ENCODE measurements around the gene ABCC1. TPM values are rescaled to one million over a fixed set of nuclear protein-coding genes. Genes with fewer than 3 reads are reported as not detected.
"Not testable (repeated sequence)": the region's sequence is repeated elsewhere in the genome, so short reads cannot be mapped to it uniquely, and the experiment has no call there.

The ABCC1 gene
- total RNA-seq, 1 experiment from 2014 or later = 35.2 TPM

DNA sequence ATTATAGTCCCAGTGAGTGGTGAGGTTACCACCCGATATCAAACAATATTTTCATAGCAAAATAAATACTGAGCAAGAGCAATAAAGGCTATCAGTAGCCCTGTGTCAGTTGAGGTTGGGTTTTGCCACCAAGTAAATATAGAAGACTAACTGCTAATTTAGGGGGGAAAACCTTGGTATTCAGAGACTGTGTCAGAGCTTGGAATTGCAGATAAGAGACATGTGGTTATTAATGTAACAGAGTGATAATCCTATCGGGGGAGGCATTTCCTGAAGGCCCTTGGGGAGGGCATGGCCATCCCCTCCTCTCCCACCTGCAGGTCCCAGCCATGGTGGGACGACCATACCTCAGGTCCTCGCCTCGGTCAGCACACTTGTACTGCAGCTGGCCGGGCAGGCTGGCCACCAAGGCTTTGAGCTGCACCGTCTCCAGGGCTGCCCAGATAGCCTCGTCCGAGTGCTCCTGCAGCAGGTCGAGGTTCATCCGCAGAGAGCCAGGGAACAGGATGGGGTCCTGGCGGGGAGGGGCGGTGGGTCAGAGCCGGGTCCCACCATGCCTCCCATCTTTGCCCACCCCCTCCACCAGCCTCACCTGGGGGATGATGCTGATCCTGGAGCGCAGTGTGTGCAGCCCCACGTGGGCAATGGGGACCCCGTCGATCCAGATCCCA lies 205.0 kb downstream of the ABCC1 start:
- DNase-seq (ENCODE audit: low spot score) = no peak

DNA sequence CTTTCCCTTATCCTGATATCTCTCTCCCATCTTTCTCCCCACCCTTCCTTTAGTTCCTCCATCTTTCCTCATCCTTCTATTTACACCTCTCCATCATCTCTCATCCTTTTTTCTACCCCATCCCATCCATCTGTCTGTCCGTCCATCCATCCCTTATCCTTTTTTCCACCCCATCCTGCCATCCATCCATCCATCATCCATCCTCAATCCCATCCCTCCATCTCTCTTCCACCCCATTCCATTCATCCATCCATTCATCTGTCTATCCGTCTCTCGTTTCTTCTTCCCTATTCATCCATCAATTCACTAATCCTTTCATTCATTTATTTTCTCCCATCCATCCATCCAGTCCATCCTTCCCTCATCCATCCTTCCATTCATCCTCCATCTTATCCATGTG lies 205.8 kb downstream of the ABCC1 start:
- no peak for DNase-seq (ENCODE audit: low spot score)

DNA sequence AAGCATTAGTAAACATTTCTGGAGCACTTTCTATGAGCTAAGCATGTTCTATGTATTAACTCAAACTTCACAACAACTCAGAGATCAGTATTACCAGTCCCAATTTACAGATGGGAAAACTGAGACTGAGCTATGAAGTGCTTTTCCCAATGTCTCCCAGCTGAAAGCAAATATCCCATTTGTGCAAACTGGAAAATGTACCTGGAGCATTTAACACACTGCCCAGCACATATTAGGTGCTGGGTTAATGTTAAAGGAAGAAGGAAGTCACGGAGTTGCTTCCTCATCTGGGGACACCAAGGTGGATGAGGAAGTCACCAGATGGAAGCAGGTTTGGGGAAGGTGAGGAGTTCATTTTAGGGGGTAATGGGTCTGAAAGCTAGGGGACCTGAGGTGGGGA lies 207.8 kb downstream of the ABCC1 start:
- DNase-seq (ENCODE audit: low spot score) = no peak

DNA sequence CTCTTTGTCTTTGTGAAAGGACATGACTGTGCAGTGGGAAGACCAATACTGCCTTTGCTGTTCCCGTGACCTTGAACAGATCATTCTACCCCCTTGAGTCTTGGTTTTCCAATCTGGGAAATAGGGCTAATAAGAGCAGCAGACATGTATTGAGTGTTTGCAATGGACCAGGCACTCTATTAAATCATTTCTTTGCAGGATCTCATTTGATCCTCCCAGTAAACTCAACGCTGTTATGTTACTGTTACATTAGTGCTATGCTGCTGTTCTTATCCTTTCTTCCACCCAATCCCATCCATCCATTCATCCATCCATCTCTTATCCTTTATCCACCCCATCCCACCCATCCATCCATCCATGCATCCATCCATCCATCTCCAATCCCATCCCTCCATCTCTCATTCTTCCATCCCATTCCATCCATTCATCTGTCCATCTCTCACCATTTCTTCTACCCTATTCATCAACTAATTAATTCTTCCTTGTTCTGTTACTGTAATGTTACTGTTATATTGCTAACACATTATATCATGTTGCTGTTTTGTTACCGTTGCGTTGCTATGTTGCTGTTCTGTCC lies 208.8 kb downstream of the ABCC1 start:
- DNase-seq (ENCODE audit: low spot score) = no peak

DNA sequence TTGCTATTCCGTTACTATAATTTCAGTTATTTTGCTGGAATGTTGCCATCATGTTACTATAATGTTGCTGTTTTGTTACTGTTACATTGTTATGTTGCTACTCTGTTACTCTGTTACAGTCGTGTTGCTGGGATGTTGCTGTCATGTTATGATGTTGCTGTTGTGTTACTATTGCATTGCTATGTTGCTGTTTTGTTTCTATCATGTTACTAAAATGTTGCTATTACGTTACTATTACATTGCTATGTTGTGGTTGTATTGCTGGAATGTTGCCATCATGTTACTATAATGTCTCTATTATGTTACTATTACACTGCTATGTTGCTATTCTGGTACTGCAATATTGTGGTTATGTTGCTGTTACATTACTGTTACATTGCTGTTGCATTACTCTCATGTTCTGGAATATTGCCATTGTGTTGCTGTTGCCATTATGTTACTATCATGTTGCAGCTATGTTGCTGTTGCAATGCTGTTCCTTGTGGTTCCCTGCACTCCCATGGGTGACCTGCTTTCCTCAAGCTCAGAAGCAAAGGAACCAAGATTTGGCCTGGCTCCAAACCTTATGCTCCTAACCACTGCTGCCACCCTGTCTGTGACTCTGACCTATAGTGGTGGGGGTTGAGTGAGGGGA lies 209.4 kb downstream of the ABCC1 start:
- no peak for DNase-seq (ENCODE audit: low spot score)

DNA sequence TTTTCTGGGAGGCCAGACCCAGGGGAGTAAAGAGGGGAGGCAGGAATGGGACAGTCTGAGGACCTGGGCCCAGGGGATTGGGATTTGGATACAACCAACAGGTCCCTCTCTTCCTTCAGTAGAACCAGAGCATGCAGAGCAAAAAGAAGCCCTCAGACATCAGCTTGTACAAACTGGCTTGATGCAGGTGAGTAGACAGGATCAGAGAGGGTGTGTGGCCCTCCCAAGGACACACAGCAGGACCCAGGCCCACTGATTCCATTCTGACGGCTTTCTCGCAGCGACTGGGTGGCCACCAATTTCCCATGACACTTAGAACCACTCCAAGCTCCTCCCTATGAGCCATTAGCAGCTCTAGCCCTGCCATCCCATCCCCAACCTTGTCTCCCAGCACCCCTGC lies 210.2 kb downstream of the ABCC1 start:
- DNase-seq (ENCODE audit: low spot score) = no peak

DNA sequence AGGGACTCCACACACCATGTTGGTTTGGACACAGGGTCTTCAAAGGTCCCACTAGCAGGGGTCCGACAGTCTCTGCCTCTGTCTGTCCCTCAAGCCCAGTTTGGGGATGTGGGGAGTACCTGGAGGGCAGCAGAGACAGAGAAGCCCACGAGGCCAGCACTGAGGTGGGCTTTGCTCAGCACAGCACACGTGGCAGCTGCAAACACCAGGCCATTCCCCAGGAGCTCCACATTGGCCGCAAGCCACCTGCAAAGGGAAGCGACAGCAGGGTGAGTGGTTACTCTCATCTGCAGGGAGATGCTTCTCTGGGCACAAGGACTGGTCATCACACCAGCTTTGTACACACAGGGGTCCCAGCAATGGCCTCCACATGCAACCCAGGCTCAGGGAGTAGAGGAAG lies 211.9 kb downstream of the ABCC1 start:
- no peak for DNase-seq (ENCODE audit: low spot score)

DNA sequence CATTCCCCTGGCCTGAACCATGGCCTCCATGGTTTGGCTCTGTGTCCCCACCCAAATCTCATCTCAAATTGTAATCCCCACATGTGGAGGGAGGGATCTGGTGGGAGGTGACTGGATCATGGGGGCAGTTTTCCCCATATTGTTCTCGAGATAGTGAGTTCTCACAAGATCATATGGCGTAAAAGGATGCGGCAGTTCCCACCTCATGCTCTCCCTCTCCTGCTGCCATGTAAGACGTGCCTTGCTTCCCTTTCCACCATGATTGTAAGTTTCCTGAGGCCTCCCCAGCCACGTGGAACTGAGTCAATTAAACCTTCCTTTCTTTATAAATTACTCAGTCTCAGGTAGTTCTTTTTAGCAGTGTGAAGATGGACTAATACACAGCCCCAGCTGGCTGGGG lies 212.4 kb downstream of the ABCC1 start:
- not testable (repeated sequence) for DNase-seq (ENCODE audit: low spot score)

DNA sequence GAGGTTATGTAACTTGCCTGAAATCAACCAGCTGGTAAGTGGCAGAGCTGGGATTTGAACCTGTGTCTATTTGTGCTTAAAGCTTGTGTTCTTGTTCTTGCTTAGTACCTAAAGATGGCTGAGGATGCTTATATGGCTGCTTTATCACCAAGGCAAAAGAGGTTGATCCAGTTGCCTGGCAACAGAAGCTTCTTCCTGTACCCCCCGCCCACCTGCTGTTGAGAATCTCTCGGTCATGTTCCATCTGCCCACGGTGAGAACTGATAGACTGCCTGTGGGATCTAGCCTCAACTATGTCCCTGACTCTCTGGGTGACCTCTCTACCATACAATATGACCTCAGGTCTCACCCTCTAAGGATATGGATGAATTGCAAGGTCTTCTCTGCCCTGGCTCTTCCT lies 213.2 kb downstream of the ABCC1 start:
- no peak for DNase-seq (ENCODE audit: low spot score)

DNA sequence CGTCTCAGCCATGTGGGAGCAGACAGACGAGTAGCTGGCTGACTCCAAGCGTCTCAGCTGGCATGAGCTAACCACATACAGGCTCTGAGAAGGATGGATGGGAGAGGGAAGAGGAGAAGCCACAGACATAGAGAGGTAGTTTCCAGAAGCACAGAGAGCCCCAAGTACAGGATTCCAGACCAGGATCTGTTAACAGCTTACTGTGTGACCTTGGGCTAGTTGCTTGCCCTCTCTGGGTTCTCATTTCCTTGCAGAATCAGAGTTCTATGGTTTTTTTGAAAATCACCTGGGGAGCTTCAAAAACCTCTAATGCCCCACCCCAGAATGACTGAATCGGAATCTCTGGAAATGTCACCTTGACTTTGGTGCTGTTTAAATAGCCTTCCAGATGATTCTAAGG lies 213.7 kb downstream of the ABCC1 start:
- no peak for DNase-seq (ENCODE audit: low spot score)

DNA sequence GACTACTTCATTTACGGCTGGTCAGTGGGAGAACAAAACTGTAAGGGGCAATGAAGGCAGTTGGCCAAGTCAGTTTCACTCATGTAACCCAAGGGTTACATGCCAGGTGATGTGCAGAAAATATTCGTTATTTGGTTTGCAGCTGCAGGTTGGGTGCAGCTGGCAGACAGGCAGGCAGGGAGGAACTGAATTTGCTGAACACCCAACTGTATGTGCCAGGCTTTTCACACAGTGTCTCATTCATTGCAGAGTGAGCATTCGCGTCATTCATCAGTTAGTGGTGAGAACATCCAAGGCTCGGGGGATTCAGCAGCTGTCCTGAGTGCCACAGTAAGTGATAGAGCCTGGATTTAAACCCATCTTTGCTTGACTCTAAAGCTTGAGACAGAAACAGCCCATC lies 214.2 kb downstream of the ABCC1 start:
- no peak for DNase-seq (ENCODE audit: low spot score)

DNA sequence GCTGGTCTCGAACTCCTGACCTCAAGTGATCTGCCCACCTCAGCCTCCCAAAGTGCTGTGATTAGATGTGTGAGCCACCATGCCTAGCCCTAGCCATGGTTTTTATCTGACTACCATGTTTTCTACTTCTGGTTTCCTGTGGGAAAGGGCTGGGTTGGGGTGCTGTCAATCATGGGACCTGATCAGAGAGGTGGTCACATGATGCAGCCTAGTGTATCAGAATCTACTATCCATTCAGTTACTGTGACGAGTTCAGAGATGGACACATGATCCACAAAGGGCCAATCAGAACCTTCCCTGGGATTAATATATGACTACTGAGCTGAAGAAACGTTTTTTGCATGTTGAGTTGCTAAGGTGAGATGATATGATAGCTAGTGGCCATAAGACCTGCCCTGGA lies 214.8 kb downstream of the ABCC1 start:
- DNase-seq (ENCODE audit: low spot score) = no peak

DNA sequence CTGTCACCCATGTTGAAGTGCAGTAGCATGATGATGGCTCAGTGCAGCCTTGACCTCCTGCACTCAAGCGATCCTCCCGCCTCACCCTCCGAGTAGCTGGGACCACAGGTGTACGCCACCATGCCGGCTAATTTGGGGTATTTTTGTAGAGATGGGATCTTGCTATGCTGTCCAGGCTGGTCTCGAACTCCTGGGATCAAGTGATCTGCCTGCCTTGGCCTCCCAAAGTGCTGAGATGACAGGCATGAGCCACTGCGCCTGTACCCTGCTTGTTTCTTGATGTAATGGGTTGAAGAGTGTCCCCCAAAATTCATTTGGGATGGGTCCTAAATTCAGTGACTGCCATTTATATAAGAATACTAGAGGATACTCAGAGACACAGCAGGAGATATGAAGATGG lies 216.7 kb downstream of the ABCC1 start:
- DNase-seq (ENCODE audit: low spot score) = no peak

DNA sequence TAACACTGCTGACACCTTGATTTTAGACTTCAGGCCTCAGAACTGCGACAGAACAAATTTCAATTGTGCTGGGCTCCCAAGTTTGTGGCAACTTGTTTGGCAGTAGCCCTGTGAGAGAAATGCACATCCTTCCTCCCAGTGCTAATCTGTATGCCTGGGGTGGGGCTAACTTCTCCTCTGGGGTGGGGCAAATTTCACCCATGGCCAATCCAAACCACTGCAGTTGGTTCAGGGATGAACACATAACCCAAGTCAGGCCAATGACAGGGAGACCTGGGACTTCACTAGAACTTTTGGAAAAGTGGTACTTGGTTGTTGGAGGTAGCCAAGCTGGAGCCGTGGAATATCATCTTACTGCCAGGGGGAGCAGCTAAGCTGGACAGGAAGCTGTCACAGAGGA lies 217.5 kb downstream of the ABCC1 start:
- no peak for DNase-seq (ENCODE audit: low spot score)

DNA sequence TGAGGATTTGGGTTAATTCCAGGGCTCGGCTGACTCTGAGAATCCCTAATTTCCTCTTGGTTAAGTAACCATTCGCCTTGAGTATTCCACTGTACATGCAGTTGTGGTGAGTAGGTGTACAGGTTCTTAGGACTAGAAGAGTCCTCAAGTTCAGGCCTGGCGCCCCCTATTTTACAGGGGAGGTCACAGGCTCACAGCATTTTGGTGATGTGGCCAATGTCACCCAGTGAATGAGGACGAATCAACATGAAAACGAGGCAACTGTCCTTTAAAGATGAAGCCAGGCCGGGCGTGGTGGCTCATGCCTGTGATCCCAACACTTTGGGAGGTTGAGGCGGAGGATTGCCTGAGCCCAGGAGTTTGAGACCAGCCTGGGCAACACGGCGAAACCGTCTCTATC lies 218.5 kb downstream of the ABCC1 start:
- DNase-seq (ENCODE audit: low spot score) = no peak

DNA sequence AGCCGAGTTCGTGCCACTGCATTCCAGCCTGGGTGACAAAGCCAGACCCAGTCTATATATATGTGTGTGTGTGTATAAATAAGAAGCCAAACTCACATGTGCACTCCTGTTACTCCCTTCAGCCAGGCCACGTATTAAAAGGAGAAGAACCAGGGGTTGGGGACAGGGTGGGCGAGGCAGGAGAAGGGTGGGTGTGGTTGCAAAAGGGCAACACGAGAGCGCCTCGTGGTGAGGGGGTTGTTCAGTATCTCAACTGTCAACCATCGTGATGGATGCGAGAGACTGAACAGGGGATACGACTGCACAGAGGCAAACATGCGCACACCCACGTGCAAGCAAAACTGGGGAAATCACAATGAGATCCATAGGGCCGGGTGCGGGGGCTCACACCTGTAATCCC lies 219.0 kb downstream of the ABCC1 start:
- DNase-seq (ENCODE audit: low spot score) = no peak

DNA sequence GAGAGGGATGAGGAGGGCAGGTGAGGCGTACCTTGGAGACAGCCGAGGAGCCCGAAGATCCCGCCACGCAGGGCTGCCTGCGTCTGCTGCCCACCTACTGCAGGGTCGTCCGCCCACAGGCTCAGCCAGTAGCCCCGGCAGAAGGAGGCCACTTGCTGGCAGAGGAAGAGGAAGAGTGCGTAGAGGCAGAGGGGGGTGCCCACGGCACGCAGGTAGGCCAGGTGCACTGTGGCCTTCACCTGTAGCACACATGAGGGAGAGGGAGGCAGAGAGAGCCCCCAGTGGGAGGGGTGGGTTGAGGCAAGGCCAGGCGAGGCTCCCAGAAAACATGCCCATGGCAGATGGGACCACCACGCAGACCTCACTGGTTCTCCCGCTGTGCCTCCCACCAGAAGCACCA lies 220.2 kb downstream of the ABCC1 start:
- DNase-seq (ENCODE audit: low spot score) = no peak

DNA sequence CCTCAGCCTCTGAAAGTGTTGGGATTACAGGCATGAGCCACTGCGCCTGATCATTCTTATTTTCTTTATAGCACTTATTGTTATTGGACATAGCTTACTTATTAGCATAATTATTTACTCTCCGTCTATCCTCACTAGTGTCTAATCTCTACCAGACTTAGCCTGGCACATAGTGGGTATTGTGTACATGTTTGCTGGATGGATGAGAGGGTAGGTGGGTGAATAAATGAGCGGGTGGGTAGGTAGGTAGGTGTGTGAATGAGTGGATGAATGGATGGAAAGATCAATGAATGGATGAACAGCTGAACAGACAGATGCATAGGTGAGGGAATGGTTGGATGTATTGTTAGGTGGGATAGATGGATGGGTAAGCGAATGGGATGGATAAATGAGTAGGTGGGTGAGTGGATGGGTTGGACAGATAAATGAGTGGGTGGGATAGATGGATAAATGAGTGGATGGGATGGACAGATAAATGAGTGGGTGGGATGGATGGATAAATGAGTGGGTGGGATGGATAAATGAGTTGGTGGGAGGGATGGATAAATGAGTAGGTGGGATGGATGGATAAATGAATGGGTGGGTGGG lies 222.0 kb downstream of the ABCC1 start:
- DNase-seq (ENCODE audit: low spot score) = no peak

DNA sequence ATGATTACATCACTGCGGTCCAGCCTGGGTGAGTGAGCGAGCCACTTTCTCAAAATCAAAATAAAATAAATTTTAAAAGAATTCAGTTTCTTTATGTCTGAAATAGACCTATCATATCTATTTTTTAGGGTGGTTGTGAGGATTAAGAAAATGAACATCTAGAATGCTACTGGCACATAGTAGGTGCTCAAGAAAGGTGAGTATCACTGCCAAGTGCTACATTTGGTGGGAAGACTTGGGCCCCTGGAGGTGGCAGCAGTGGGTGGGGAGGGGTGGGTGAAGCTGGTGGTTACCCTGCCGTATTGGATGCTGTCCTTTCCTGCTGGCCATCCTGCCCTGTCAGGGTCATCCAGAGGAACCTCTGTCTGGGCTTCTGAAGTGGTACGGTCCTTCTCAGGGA lies 223.6 kb downstream of the ABCC1 start:
- DNase-seq (ENCODE audit: low spot score) = no peak

DNA sequence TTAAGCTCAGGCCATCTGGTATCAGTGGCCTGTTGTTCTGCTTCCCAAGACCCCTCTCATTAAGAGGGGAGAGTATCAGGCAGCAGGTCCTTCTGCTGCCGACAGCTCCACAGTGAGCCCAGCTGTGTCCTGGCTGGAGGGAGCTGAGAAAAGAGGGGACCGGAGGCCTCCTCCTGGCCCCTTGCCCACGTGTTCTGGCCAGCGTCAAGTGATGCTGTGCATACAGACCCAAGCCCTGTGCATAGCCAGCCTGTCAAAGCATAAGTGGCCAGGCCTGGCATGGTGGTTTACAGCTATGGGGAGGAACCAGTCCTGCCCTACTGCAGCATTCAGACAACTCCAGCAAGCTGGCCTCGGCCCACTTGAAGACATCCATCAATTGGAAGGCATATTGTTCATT lies 225.9 kb downstream of the ABCC1 start:
- DNase-seq (ENCODE audit: low spot score) = no peak

DNA sequence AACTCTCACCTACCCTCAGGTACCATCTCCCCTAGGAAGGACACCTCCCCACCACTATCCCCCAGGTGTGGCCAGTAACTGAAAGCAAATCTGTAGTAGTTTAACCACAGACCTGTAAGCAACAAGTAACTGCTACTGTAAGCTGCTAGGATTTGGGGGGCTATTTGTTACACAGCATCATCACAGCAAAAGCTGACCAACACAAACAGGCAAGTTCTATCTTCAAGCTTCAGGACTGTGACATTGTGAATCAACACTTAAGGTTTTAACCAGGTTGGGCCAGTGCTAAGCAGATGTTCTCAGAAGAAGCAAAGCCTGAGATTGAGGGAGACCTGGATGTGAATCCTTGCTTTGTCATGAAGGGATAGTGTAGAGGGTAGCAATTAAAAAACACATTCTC lies 226.9 kb downstream of the ABCC1 start:
- DNase-seq (ENCODE audit: low spot score) = no peak

DNA sequence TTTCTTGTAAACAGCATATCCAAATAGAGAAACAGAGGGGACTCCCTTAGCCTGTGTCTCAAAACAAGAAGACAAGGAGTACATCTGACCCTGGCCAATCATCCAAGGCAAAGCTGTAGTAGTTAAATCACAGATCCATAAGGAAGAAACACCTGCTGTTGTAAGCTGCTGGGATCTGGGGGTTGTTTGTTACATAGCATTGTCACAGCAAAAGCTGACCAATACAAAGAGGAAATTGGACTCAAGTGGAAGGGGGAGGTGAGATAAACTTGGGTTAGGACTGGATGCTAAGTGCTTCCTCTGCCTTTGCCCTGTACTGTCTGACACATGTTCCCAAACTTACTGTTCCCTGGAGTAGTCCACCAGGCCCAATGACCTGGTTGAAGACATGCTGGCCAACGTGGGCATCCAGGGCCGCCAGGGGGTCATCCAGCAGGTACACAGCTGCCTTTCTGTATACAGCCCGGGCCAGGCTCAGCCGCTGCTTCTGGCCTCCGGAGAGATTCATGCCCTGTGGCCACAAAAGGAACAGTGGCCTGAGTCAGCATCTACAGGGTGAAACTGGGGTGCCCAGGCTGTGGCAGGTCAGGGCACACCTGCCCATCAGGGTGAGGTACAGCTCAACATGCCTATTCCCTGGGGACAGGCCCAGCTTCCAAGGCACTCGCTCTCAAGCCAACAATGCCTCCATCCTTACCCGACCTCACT lies 229.2 kb downstream of the ABCC1 start:
- DNase-seq (ENCODE audit: low spot score) = no peak
